Coronary artery (tissue), 2 donors: ENCODE results near the gene PLXNB1.
A peak's percentile ranks its signal among the peaks of the same experiment; 100 is the strongest.

Experiments used
- DNase-seq: peaks from one replicate; pipeline ENCODE4 v3.0.0-alpha.2; 2017; ENCODE audit warnings: low spot score
- H3K27ac ChIP-seq, 2 donors: fragments of 200-600 bp; sonication (generic); one replicate each; pipeline ENCODE4 v1.5.1; 2016 to 2019
- H3K4me3 ChIP-seq: fragments of 200-600 bp; sonication (generic); 2 replicates; pipeline ENCODE4 v1.5.1; 2016; ENCODE audit warnings: mild to moderate bottlenecking, moderate library complexity
- CTCF ChIP-seq: fragments of 200-600 bp; sonication (generic); IDR thresholded peaks from one replicate; pipeline ENCODE4 v1.5.1; 2019; ENCODE audit warnings: antibody characterized with exemption

The PLXNB1 gene

GRCh38 chr3:48467473-48468267 is 37.8 kb upstream of the PLXNB1 start:
- no peak for TF ChIP-seq CTCF
- no peak for DNase-seq
- Histone ChIP-seq H3K4me3 (peak overlapping the region; percentile 75), H3K27ac (peak overlapping the region; percentile 96 to 100)

DNA sequence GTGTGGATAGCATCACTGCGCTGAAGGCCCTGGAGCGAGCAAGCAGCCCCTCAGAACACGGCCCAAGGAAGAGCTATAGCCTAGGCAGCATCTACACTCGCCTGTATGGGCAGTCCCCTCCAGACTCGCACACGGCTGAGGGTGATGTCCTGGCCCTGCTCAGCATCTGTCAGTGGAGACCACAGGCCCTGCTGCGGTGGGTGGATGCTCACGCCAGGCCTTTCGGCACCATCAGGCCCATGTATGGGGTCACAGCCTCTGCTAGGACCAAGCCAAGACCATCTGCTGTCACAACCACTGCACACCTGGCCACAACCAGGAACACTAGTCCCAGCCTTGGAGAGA is 37.2 kb upstream of the PLXNB1 start:
- H3K4me3 ChIP-seq: peak overlapping the region; percentile 75
- no peak for DNase-seq
- no peak for TF ChIP-seq CTCF
- H3K27ac ChIP-seq: peak overlapping the region; percentile 96 to 100

DNA sequence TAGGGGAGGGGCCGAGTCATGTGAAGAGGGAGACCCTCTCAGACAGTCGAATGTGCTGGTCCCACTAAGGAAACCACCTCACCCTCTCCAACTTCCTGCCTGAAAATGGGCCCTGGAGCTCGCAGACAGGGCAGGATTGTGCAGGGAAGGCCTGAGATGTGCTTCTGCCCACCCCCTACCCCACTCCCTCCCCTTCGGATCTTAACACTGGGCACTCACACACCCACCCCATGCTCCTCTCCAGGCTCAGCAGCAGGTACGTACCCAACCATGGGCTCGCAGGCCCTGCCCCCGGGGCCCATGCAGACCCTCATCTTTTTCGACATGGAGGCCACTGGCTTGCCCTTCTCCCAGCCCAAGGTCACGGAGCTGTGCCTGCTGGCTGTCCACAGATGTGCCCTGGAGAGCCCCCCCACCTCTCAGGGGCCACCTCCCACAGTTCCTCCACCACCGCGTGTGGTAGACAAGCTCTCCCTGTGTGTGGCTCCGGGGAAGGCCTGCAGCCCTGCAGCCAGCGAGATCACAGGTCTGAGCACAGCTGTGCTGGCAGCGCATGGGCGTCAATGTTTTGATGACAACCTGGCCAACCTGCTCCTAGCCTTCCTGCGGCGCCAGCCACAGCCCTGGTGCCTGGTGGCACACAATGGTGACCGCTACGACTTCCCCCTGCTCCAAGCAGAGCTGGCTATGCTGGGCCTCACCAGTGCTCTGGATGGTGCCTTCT is 36.7 kb upstream of the PLXNB1 start:
- Histone ChIP-seq H3K4me3 (peak overlapping the region; percentile 75), H3K27ac (peak overlapping the region; percentile 96 to 100)
- no peak for TF ChIP-seq CTCF
- DNase-seq: no peak

GRCh38 chr3:48465531-48466378 is 35.9 kb upstream of the PLXNB1 start:
- peak; percentile 74 for TF ChIP-seq CTCF
- peak overlapping the region; percentile 75 for H3K4me3 ChIP-seq
- DNase-seq: peak; percentile 100
- peak overlapping the region; percentile 96 to 100 for H3K27ac ChIP-seq

- Histone ChIP-seq H3K27ac (peak overlapping the region; percentile 96 to 100), H3K4me3 (no peak overlapping the region)
- DNase-seq: no peak
- no peak for TF ChIP-seq CTCF
Observed at GRCh38 chr3:48465237-48465530, 35.3 kb upstream of the PLXNB1 start.

GRCh38 chr3:48464713-48465221 is 34.9 kb upstream of the PLXNB1 start:
- peak overlapping the region; percentile 96 to 100 for H3K27ac ChIP-seq
- no peak for TF ChIP-seq CTCF
- no peak overlapping the region for H3K4me3 ChIP-seq
- DNase-seq: no peak
